Right forelimb (tissue), 1 donor: Measurements from ENCODE around the gene ENO2.
A peak's percentile ranks its signal among the peaks of the same experiment; 100 is the strongest.

Experiments used
- DNase-seq: peaks from one replicate; pipeline ENCODE4 v3.0.0-alpha.2; 2018

Gene ENO2

GRCh38 chr12:6935371-6936193 is 21.2 kb downstream of the ENO2 start:
- DNase-seq = peak; percentile 43

DNA sequence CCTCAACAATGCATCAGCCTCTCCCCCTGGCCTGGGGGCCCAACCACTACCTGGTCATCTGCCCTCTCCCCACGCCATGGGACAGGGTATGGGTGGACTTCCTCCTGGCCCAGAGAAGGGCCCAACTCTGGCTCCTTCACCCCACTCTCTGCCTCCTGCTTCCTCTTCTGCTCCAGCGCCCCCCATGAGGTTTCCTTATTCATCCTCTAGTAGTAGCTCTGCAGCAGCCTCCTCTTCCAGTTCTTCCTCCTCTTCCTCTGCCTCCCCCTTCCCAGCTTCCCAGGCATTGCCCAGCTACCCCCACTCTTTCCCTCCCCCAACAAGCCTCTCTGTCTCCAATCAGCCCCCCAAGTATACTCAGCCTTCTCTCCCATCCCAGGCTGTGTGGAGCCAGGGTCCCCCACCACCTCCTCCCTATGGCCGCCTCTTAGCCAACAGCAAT is 21.8 kb downstream of the ENO2 start:
- no peak for DNase-seq

- peak; percentile 74 for DNase-seq
Measured at GRCh38 chr12:6936636-6937480, 22.5 kb downstream of the ENO2 start.

- peak; percentile 95 for DNase-seq
Measured at GRCh38 chr12:6937481-6938352, 23.3 kb downstream of the ENO2 start.

DNA sequence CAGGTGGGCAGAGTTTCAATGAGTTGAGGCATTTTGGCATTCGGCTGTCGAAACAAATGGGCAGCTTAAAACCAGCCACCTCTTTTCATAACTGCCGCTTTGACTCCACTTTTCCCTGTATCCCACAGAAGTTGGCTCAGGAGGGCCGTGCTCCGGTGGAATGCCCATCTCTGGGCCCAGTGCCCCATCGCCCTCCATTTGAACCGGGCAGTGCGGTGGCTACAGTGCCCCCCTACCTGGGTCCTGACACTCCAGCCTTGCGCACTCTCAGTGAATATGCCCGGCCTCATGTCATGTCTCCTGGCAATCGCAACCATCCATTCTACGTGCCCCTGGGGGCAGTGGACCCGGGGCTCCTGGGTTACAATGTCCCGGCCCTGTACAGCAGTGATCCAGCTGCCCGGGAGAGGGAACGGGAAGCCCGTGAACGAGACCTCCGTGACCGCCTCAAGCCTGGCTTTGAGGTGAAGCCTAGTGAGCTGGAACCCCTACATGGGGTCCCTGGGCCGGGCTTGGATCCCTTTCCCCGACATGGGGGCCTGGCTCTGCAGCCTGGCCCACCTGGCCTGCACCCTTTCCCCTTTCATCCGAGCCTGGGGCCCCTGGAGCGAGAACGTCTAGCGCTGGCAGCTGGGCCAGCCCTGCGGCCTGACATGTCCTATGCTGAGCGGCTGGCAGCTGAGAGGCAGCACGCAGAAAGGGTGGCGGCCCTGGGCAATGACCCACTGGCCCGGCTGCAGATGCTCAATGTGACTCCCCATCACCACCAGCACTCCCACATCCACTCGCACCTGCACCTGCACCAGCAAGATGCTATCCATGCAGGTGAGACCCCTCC is 24.2 kb downstream of the ENO2 start:
- DNase-seq = peak; percentile 49

GRCh38 chr12:6939191-6939540 is 24.8 kb downstream of the ENO2 start:
- peak; percentile 53 for DNase-seq

GRCh38 chr12:6941267-6941666 is 26.9 kb downstream of the ENO2 start:
- DNase-seq = peak; percentile 44

DNA sequence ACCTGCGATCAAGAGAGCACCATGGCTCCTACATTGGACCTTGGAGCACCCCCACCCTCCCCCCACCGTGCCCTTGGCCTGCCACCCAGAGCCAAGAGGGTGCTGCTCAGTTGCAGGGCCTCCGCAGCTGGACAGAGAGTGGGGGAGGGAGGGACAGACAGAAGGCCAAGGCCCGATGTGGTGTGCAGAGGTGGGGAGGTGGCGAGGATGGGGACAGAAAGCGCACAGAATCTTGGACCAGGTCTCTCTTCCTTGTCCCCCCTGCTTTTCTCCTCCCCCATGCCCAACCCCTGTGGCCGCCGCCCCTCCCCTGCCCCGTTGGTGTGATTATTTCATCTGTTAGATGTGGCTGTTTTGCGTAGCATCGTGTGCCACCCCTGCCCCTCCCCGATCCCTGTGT is 27.4 kb downstream of the ENO2 start:
- peak; percentile 56 for DNase-seq

- DNase-seq = peak; percentile 51
Measured at GRCh38 chr12:6942331-6942665, 27.9 kb downstream of the ENO2 start.

GRCh38 chr12:6943389-6943721 is 29.0 kb downstream of the ENO2 start:
- DNase-seq = peak; percentile 84

GRCh38 chr12:6943722-6944380 is 29.5 kb downstream of the ENO2 start, which contains the start of the genes C12orf57 and RNU7-1:
TSS of gene C12orf57 (plus strand) at chr12:6944022. CDS start at chr12:6944122, 100 bp downstream.
TSS of gene RNU7-1 (plus strand) at chr12:6943816.
- DNase-seq = peak; percentile 89

GRCh38 chr12:6944381-6945186 is 30.2 kb downstream of the ENO2 start:
- DNase-seq = peak; percentile 95

- DNase-seq = no peak
Measured at GRCh38 chr12:6945613-6946012, 31.2 kb downstream of the ENO2 start.

GRCh38 chr12:6946033-6946919 is 31.9 kb downstream of the ENO2 start:
- no peak for DNase-seq

GRCh38 chr12:6946920-6947374 is 32.6 kb downstream of the ENO2 start:
- no peak for DNase-seq

DNA sequence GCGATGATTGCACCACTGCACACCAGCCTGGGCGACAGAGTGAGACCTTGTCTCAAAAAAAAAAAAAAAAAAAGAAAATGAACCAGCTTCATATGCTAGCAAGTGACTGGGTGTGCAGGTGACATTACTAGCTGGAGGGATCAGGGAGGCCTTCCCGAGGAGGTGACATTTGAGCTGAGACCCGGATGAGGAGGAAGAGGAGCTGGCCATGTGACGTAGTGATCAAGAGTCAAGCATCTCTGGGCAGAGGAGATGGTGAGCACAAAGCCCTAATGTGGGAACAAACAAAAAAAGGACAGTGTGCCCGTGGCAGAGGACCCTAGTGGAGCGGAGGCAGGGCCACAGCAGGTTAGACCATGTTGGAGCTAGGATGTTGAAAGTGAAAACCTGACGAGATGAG is 33.2 kb downstream of the ENO2 start:
- no peak for DNase-seq

GRCh38 chr12:6948873-6949594 is 34.7 kb downstream of the ENO2 start:
- no peak for DNase-seq

GRCh38 chr12:6950401-6950801 is 36.0 kb downstream of the ENO2 start:
- no peak for DNase-seq
